DMS153 (cell line): ENCODE data around the gene EVC.
"Not testable (repeated sequence)": the region's sequence is repeated elsewhere in the genome, so short reads cannot be mapped to it uniquely, and the experiment has no call there.

ENCODE experiments used
- DNase-seq: peaks from one replicate; lab custom pipeline; 2025; lab: John Stamatoyannopoulos, UW

Gene EVC

GRCh38 chr4:5708449-5709206 lies 2.4 kb upstream of the EVC start, which contains the start of gene EVC2:
TSS of gene EVC2 (minus strand) at chr4:5708559. CDS start at chr4:5708513, 46 bp downstream.
- no peak for DNase-seq

- DNase-seq: no peak
Measured at GRCh38 chr4:5709207-5709575, 1.8 kb upstream of the EVC start.

GRCh38 chr4:5710065-5710960 lies 688 bp upstream of the EVC start:
- DNase-seq: no peak

GRCh38 chr4:5711479-5712184 lies 631 bp downstream of the EVC start:
- DNase-seq: no peak

- DNase-seq: no peak
Measured at GRCh38 chr4:5712517-5712916, 1.5 kb downstream of the EVC start.

- DNase-seq: no peak
Measured at GRCh38 chr4:5712931-5713330, 1.9 kb downstream of the EVC start.

GRCh38 chr4:5713861-5714260 lies 2.9 kb downstream of the EVC start:
- no peak for DNase-seq

GRCh38 chr4:5715357-5715756 lies 4.4 kb downstream of the EVC start:
- DNase-seq: no peak

- DNase-seq: no peak
Measured at GRCh38 chr4:5716391-5716790, 5.4 kb downstream of the EVC start.

GRCh38 chr4:5717449-5718158 lies 6.6 kb downstream of the EVC start:
- DNase-seq: no peak

GRCh38 chr4:5718411-5718810 lies 7.4 kb downstream of the EVC start:
- no peak for DNase-seq

GRCh38 chr4:5719350-5720055 lies 8.5 kb downstream of the EVC start:
- DNase-seq: no peak

GRCh38 chr4:5720157-5720850 lies 9.3 kb downstream of the EVC start:
- DNase-seq: no peak

- DNase-seq: no peak
Measured at GRCh38 chr4:5720980-5721379, 10.0 kb downstream of the EVC start.

- DNase-seq: no peak
Measured at GRCh38 chr4:5721923-5722322, 10.9 kb downstream of the EVC start.

GRCh38 chr4:5722328-5722727 lies 11.3 kb downstream of the EVC start:
- no peak for DNase-seq

- no peak for DNase-seq
Measured at GRCh38 chr4:5724377-5724776, 13.4 kb downstream of the EVC start.

GRCh38 chr4:5728412-5728811 lies 17.4 kb downstream of the EVC start:
- DNase-seq: not testable (repeated sequence)

- DNase-seq: no peak
Measured at GRCh38 chr4:5730436-5730835, 19.4 kb downstream of the EVC start.
